RWPE2 (cell line): ENCODE data around the gene ISCU.

Experiments
- ATAC-seq: fragments of 200-7000 bp; cut with Tn5 transposase; 3 replicates; pipeline ENCODE4 v1.9.1; 2021; ENCODE audit warnings: low read depth
- DNase-seq: peaks from one replicate; pipeline ENCODE4 v3.0.0-alpha.2; 2020; ENCODE audit warnings: low spot score
- H3K27ac ChIP-seq: fragments of 450-650 bp; 2 replicates; pipeline ENCODE4 v1.5.1; 2017; ENCODE audit warnings: mild to moderate bottlenecking; ENCODE audit not compliant: poor library complexity, severe bottlenecking
- H3K27me3 ChIP-seq: fragments of 250-450 bp; sonication (Bioruptor Pico); 2 replicates; pipeline ENCODE4 v1.5.1; 2021; ENCODE audit warnings: mild to moderate bottlenecking, moderate library complexity; ENCODE audit not compliant: insufficient read depth, poor library complexity, severe bottlenecking
- H3K36me3 ChIP-seq: fragments of 250-450 bp; sonication (Bioruptor Pico); 2 replicates; pipeline ENCODE4 v1.5.1; 2020; ENCODE audit warnings: low read depth, mild to moderate bottlenecking, moderate library complexity
- H3K4me1 ChIP-seq: fragments of 250-450 bp; sonication (Bioruptor Pico); 2 replicates; pipeline ENCODE4 v1.5.1; 2021; ENCODE audit warnings: mild to moderate bottlenecking, moderate library complexity; ENCODE audit not compliant: insufficient read depth, poor library complexity, severe bottlenecking
- H3K4me3 ChIP-seq: fragments of 250-450 bp; sonication (Bioruptor Pico); 2 replicates; pipeline ENCODE4 v1.5.1; 2021; ENCODE audit warnings: mild to moderate bottlenecking, moderate library complexity; ENCODE audit not compliant: severe bottlenecking
- H3K9me3 ChIP-seq: fragments of 250-450 bp; sonication (Bioruptor Pico); 2 replicates; pipeline ENCODE4 v1.5.1; 2021; ENCODE audit warnings: mild to moderate bottlenecking, moderate library complexity; ENCODE audit not compliant: severe bottlenecking
- CTCF ChIP-seq: fragments of 450-650 bp; IDR thresholded peaks from one replicate; pipeline ENCODE4 v1.5.1; 2017; ENCODE audit warnings: mild to moderate bottlenecking, moderate library complexity; ENCODE audit not compliant: poor library complexity, severe bottlenecking

Gene ISCU

GRCh38 chr12:108527166-108527496 lies 35.3 kb upstream of the ISCU start:
- TF ChIP-seq CTCF: no peak
- ATAC-seq (no peak), DNase-seq (no peak)
- peaks cover 93% of the 10 kb centered on the region for H3K36me3 ChIP-seq
- H3K4me3 ChIP-seq: no peak overlapping the region
- no peaks in the 10 kb centered on the region for H3K9me3 ChIP-seq
- H3K27ac ChIP-seq: no peak overlapping the region
- no peaks in the 10 kb centered on the region for H3K27me3 ChIP-seq
- no peaks in the 10 kb centered on the region for H3K4me1 ChIP-seq

GRCh38 chr12:108530161-108530560 lies 32.2 kb upstream of the ISCU start:
- no peak for ATAC-seq
- TF ChIP-seq CTCF: no peak
- Histone ChIP-seq H3K9me3 (no peaks in the 10 kb centered on the region), H3K4me3 (no peak overlapping the region), H3K36me3 (peaks cover 96% of the 10 kb centered on the region), H3K27me3 (no peaks in the 10 kb centered on the region), H3K27ac (no peak overlapping the region), H3K4me1 (no peaks in the 10 kb centered on the region)
- no peak for DNase-seq

DNA sequence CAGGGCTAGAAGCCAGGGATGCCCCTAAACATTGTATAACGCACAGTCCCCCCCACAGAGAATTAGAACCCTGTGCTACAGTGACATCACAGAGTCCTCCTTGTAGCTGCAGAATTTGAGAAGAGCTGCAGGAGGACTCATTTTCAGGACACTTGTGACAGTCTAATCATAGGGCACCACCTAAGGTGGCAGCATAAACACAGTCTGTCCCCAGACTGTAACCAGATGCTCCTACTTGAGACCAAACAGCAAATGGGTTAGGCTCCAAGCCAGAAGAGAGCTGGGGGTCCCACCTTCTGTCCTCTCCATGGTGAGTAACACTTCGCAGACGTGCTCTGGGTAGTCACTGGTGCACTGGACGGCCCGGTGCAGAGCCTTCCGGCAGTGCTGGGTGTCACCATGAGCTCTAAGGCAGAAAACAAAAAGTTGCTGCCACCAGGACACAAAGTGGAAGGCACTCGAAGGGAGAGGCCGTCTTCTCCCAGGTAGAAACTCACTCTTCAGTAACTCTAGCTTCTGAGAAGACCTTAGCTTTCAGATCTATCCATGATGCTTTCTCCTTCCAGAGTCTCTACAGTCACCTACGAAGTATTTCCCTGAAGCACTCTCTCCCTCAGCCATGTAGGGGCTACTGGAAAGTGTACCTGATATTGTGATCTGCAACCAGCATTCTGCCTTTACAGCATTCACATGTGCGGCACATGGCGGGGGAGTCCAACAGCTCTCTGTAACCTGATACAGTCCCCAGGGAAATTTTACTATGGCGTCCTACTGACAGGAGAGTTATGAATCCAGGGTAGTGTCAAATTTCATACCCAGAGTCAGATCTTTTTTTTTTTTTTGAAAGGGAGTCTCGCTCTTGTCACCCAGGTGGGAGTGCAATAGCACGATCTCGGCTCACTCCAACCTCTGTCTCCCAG lies 30.2 kb upstream of the ISCU start:
- no peak for TF ChIP-seq CTCF
- peaks cover 98% of the 10 kb centered on the region for H3K36me3 ChIP-seq
- DNase-seq: no peak
- no peaks in the 10 kb centered on the region for H3K4me1 ChIP-seq
- ATAC-seq: no peak
- H3K27me3 ChIP-seq: no peaks in the 10 kb centered on the region
- no peak overlapping the region for H3K27ac ChIP-seq
- H3K9me3 ChIP-seq: no peaks in the 10 kb centered on the region
- H3K4me3 ChIP-seq: no peak overlapping the region

- Histone ChIP-seq H3K4me1 (peaks cover 3% of the 10 kb centered on the region), H3K4me3 (no peak overlapping the region), H3K9me3 (no peaks in the 10 kb centered on the region), H3K27ac (no peak overlapping the region), H3K36me3 (peaks cover 87% of the 10 kb centered on the region), H3K27me3 (no peaks in the 10 kb centered on the region)
- DNase-seq (no peak), ATAC-seq (no peak)
- no peak for TF ChIP-seq CTCF
These were observed 24.2 kb upstream of the ISCU start for GRCh38 chr12:108538146-108538545.

- no peak for ATAC-seq
- Histone ChIP-seq H3K36me3 (peaks cover 87% of the 10 kb centered on the region), H3K4me1 (peaks cover 3% of the 10 kb centered on the region), H3K4me3 (no peak overlapping the region), H3K9me3 (no peaks in the 10 kb centered on the region), H3K27ac (no peak overlapping the region), H3K27me3 (no peaks in the 10 kb centered on the region)
- TF ChIP-seq CTCF: no peak
- no peak for DNase-seq
These were observed 23.7 kb upstream of the ISCU start for GRCh38 chr12:108538616-108539195.
